AG09319 (cell line): ENCODE results near the gene STRA8.

Experiments
- DNase-seq: peaks from one replicate; pipeline ENCODE4 v3.0.0-alpha.2; 2010; ENCODE audit warnings: low read depth; ENCODE audit errors: extremely low read depth
- CTCF ChIP-seq: IDR thresholded peaks from 2 replicates; pipeline ENCODE4 v1.5.1; 2011; ENCODE audit warnings: low read depth, mild to moderate bottlenecking, inconsistent platforms, low read length, moderate library complexity

Gene STRA8

GRCh38 chr7:135281363-135281949 lies 47.8 kb downstream of the STRA8 start:
- peak; percentile 71 for DNase-seq
- TF ChIP-seq CTCF = peak; percentile 98

- TF ChIP-seq CTCF = no peak
- no peak for DNase-seq
These were observed 49.1 kb downstream of the STRA8 start for GRCh38 chr7:135282561-135283254.

GRCh38 chr7:135283959-135284638 lies 50.5 kb downstream of the STRA8 start:
- no peak for DNase-seq
- TF ChIP-seq CTCF = no peak

- TF ChIP-seq CTCF = no peak
- no peak for DNase-seq
These were observed 52.1 kb downstream of the STRA8 start for GRCh38 chr7:135285547-135286233.

GRCh38 chr7:135286876-135287275 lies 53.2 kb downstream of the STRA8 start:
- no peak for DNase-seq
- no peak for TF ChIP-seq CTCF

- no peak for TF ChIP-seq CTCF
- DNase-seq = no peak
These were observed 57.0 kb downstream of the STRA8 start for GRCh38 chr7:135290594-135290993.

GRCh38 chr7:135291809-135292253 lies 58.2 kb downstream of the STRA8 start:
- no peak for DNase-seq
- TF ChIP-seq CTCF = no peak
